Mesenchymal stem cell (in vitro differentiated cells and primary cell): ENCODE data around the gene SFPQ.
A peak's percentile ranks its signal among the peaks of the same experiment; 100 is the strongest.

Experiments
- DNase-seq: peaks from one replicate; pipeline ENCODE4 v3.0.0-alpha.2; 2013
- H2AFZ ChIP-seq: one replicate; pipeline ENCODE4 v1.6.1; 2013; ENCODE audit warnings: low read depth, mild to moderate bottlenecking, control low read depth, inconsistent platforms, low read length, moderate library complexity
- H2AK5ac ChIP-seq: 2 replicates; pipeline ENCODE4 v1.6.1; 2013; ENCODE audit warnings: low read length, moderate library complexity, mild to moderate bottlenecking, inconsistent platforms; ENCODE audit not compliant: severe bottlenecking
- H2BK120ac ChIP-seq: one replicate; pipeline ENCODE4 v1.6.1; 2013; ENCODE audit warnings: low read depth, mild to moderate bottlenecking, inconsistent platforms, low read length, moderate library complexity
- H2BK12ac ChIP-seq, 2 experiments: one replicate each; pipeline ENCODE4 v1.6.1; 2013; ENCODE audit warnings: inconsistent platforms in 2 of 2, low read length in 2 of 2, mild to moderate bottlenecking in 2 of 2, moderate library complexity in 2 of 2, control low read depth in 1 of 2
- H2BK15ac ChIP-seq: one replicate; pipeline ENCODE4 v1.6.1; 2013; ENCODE audit warnings: mild to moderate bottlenecking, low read depth, inconsistent platforms; ENCODE audit not compliant: poor library complexity, severe bottlenecking
- H2BK5ac ChIP-seq: 2 replicates; pipeline ENCODE4 v1.6.1; 2013; ENCODE audit warnings: low read depth, mild to moderate bottlenecking, low read length, control low read depth, inconsistent platforms; ENCODE audit not compliant: poor library complexity, severe bottlenecking
- H3K14ac ChIP-seq, 2 experiments: one replicate each; pipeline ENCODE4 v1.6.1; 2013; ENCODE audit warnings: inconsistent platforms in 2 of 2, low read length in 2 of 2, control low read depth in 1 of 2, mild to moderate bottlenecking in 1 of 2, moderate library complexity in 1 of 2
- H3K18ac ChIP-seq, 2 experiments: one replicate each; pipeline ENCODE4 v1.6.1; 2013; ENCODE audit warnings: inconsistent platforms in 2 of 2, low read length in 2 of 2, control low read depth in 1 of 2, low read depth in 1 of 2, mild to moderate bottlenecking in 1 of 2
- H3K23ac ChIP-seq, 2 experiments: one replicate each; pipeline ENCODE4 v1.6.1; 2013; ENCODE audit warnings: inconsistent platforms in 2 of 2, low read length in 2 of 2, mild to moderate bottlenecking in 2 of 2, moderate library complexity in 2 of 2, control low read depth in 1 of 2
- H3K27ac ChIP-seq: 2 replicates; pipeline ENCODE4 v1.5.1; 2013; ENCODE audit warnings: mild to moderate bottlenecking, moderate library complexity, low read length, control low read depth, inconsistent platforms; ENCODE audit not compliant: poor library complexity, severe bottlenecking
- H3K27me3 ChIP-seq, 2 experiments: 2 replicates each; pipeline versions ENCODE4 v1.6.1 to v1.7.0; 2013; ENCODE audit warnings: low read length in 2 of 2, mild to moderate bottlenecking in 2 of 2, moderate library complexity in 2 of 2, control low read depth in 1 of 2, inconsistent platforms in 1 of 2; ENCODE audit not compliant: control insufficient read depth in 1 of 2, insufficient read depth in 1 of 2
- H3K36me3 ChIP-seq, 2 experiments: 2 replicates each; pipeline versions ENCODE4 v1.6.1 to v1.7.0; 2013; ENCODE audit warnings: low read length in 2 of 2, control low read depth in 1 of 2, inconsistent platforms in 1 of 2, low read depth in 1 of 2, mild to moderate bottlenecking in 1 of 2; ENCODE audit not compliant: insufficient read depth in 2 of 2, control insufficient read depth in 1 of 2
- H3K4ac ChIP-seq, 2 experiments: one replicate each; pipeline ENCODE4 v1.6.1; 2013; ENCODE audit warnings: inconsistent platforms in 2 of 2, low read length in 2 of 2, mild to moderate bottlenecking in 2 of 2, moderate library complexity in 2 of 2, control low read depth in 1 of 2, low read depth in 1 of 2
- H3K4me1 ChIP-seq: 2 replicates; pipeline ENCODE4 v1.6.1; 2013; ENCODE audit warnings: low read depth, low read length, control low read depth; ENCODE audit not compliant: control insufficient read depth, insufficient read depth
- H3K4me2 ChIP-seq: 2 replicates; pipeline ENCODE4 v1.6.1; 2013; ENCODE audit warnings: low read length, mild to moderate bottlenecking, inconsistent platforms; ENCODE audit not compliant: poor library complexity, severe bottlenecking
- H3K4me3 ChIP-seq, 2 experiments: 2 replicates each; pipeline versions ENCODE4 v1.5.1 to v1.7.0; 2013; ENCODE audit warnings: low read length in 2 of 2, mild to moderate bottlenecking in 2 of 2, control low read depth in 1 of 2, low read depth in 1 of 2; ENCODE audit not compliant: insufficient read depth in 1 of 2
- H3K79me1 ChIP-seq: replicated peaks from 2 replicates; pipeline ENCODE4 v1.6.1; 2013; ENCODE audit warnings: mild to moderate bottlenecking, control low read depth, low read length, inconsistent platforms; ENCODE audit not compliant: poor library complexity, severe bottlenecking
- H3K9ac ChIP-seq: 2 replicates; pipeline ENCODE4 v1.7.0; 2013; ENCODE audit warnings: mild to moderate bottlenecking, low read length, moderate library complexity
- H3K9me3 ChIP-seq: 2 replicates; pipeline ENCODE4 v1.7.0; 2013; ENCODE audit warnings: mild to moderate bottlenecking, low read length; ENCODE audit not compliant: control insufficient read depth
- H4K8ac ChIP-seq: one replicate; pipeline ENCODE4 v1.6.1; 2013; ENCODE audit warnings: inconsistent platforms, mild to moderate bottlenecking, low read length, moderate library complexity
- H4K91ac ChIP-seq: one replicate; pipeline ENCODE4 v1.6.1; 2013; ENCODE audit warnings: mild to moderate bottlenecking, low read length, inconsistent platforms
- WGBS: methylation state at CpG from one replicate; pipeline ENCODE4 v1.1.7; 2013; ENCODE audit warnings: mixed read lengths; 5-methylcytosine and 5-hydroxymethylcytosine counted together

SFPQ gene

GRCh38 chr1:35186239-35186638, 6.7 kb downstream of the SFPQ start:
- Histone ChIP-seq H3K4me1 (peaks cover 14% of the 10 kb centered on the region), H3K23ac (no peak overlapping the region)
- 98% methylated on average over 3 of the region's 4 CpGs for WGBS

GRCh38 chr1:35185200-35185599, 7.7 kb downstream of the SFPQ start:
- H3K23ac ChIP-seq = no peak overlapping the region
- H3K4me2 ChIP-seq = no peak overlapping the region
- no peak overlapping the region for H2AK5ac ChIP-seq
- no peak overlapping the region for H3K4ac ChIP-seq
- no peak overlapping the region for H3K18ac ChIP-seq
- H3K79me1 ChIP-seq = no peaks in the 10 kb centered on the region
- no peak overlapping the region for H2BK12ac ChIP-seq
- peak overlapping the region; percentile 24 for H3K9ac ChIP-seq
- 92% methylated on average over 3 of the region's 5 CpGs for WGBS
- H2BK15ac ChIP-seq = no peak overlapping the region
- peaks cover 26 to 100% of the 10 kb centered on the region in 2 experiments for H3K36me3 ChIP-seq
- H4K8ac ChIP-seq = no peak overlapping the region
- no peaks in the 10 kb centered on the region for H3K27me3 ChIP-seq
- DNase-seq = no peak
- no peak overlapping the region for H3K4me3 ChIP-seq
- peaks cover 16% of the 10 kb centered on the region for H3K4me1 ChIP-seq
- H3K9me3 ChIP-seq = no peaks in the 10 kb centered on the region
- no peak overlapping the region for H2BK5ac ChIP-seq
- no peak overlapping the region for H3K27ac ChIP-seq
- no peak overlapping the region for H4K91ac ChIP-seq
- H2AFZ ChIP-seq = no peak overlapping the region
- H3K14ac ChIP-seq = no peak overlapping the region
- no peak overlapping the region for H2BK120ac ChIP-seq

More at GRCh38 chr1:35186239-35186638, 6.7 kb downstream of the SFPQ start:
- no peak overlapping the region for H3K4me2 ChIP-seq
- H2BK120ac ChIP-seq = no peak overlapping the region
- peaks cover 23 to 100% of the 10 kb centered on the region in 2 experiments for H3K36me3 ChIP-seq
- H3K4ac ChIP-seq = no peak overlapping the region
- DNase-seq = no peak
- H3K14ac ChIP-seq = no peak overlapping the region
- no peak overlapping the region for H3K18ac ChIP-seq
- H3K4me3 ChIP-seq = no peak overlapping the region
- no peaks in the 10 kb centered on the region for H3K9me3 ChIP-seq
- no peak overlapping the region for H2BK12ac ChIP-seq
- H3K27ac ChIP-seq = no peak overlapping the region
- no peak overlapping the region for H4K8ac ChIP-seq
- H3K27me3 ChIP-seq = no peaks in the 10 kb centered on the region
- H2BK5ac ChIP-seq = no peak overlapping the region
- H3K9ac ChIP-seq = peak overlapping the region; percentile 36
- H2BK15ac ChIP-seq = no peak overlapping the region
- H3K79me1 ChIP-seq = no peaks in the 10 kb centered on the region
- H2AFZ ChIP-seq = no peak overlapping the region
- H2AK5ac ChIP-seq = no peak overlapping the region
- no peak overlapping the region for H4K91ac ChIP-seq

GRCh38 chr1:35184495-35185199, 8.3 kb downstream of the SFPQ start:
- no peak overlapping the region for H4K8ac ChIP-seq

GRCh38 chr1:35181790-35182455, 11.0 kb downstream of the SFPQ start:
- no peak overlapping the region for H3K4me2 ChIP-seq
- H3K4me3 ChIP-seq = no peak overlapping the region
- WGBS = 92% methylated on average over 3 of the region's 4 CpGs
- no peak overlapping the region for H3K27ac ChIP-seq
- no peak overlapping the region for H2BK5ac ChIP-seq
- no peak overlapping the region for H3K23ac ChIP-seq
- H3K9ac ChIP-seq = no peak overlapping the region
- H2AK5ac ChIP-seq = no peak overlapping the region
- no peak overlapping the region for H2BK120ac ChIP-seq
- no peak for DNase-seq
- H3K4ac ChIP-seq = no peak overlapping the region
- no peak overlapping the region for H2BK12ac ChIP-seq
- no peak overlapping the region for H4K8ac ChIP-seq
- no peaks in the 10 kb centered on the region for H3K9me3 ChIP-seq
- no peak overlapping the region for H3K14ac ChIP-seq
- peaks cover 14 to 100% of the 10 kb centered on the region in 2 experiments for H3K36me3 ChIP-seq
- no peak overlapping the region for H2AFZ ChIP-seq
- H3K27me3 ChIP-seq = no peaks in the 10 kb centered on the region
- peaks cover 2% of the 10 kb centered on the region for H3K79me1 ChIP-seq
- no peak overlapping the region for H3K18ac ChIP-seq
- no peak overlapping the region for H2BK15ac ChIP-seq
- H4K91ac ChIP-seq = no peak overlapping the region
- H3K4me1 ChIP-seq = peaks cover 5% of the 10 kb centered on the region

More at GRCh38 chr1:35184495-35185199, 8.3 kb downstream of the SFPQ start:
- DNase-seq = no peak
- 95% methylated on average over 11 of the region's 12 CpGs for WGBS
- H4K91ac ChIP-seq = no peak overlapping the region
- H3K4me1 ChIP-seq = peaks cover 12% of the 10 kb centered on the region
- no peak overlapping the region for H2BK5ac ChIP-seq
- H2BK12ac ChIP-seq = no peak overlapping the region
- peaks cover 21 to 100% of the 10 kb centered on the region in 2 experiments for H3K36me3 ChIP-seq
- H2BK15ac ChIP-seq = no peak overlapping the region
- no peak overlapping the region for H3K23ac ChIP-seq
- H3K18ac ChIP-seq = no peak overlapping the region
- H3K27ac ChIP-seq = no peak overlapping the region
- H3K9ac ChIP-seq = peak overlapping the region; percentile 24
- H3K79me1 ChIP-seq = no peaks in the 10 kb centered on the region
- no peak overlapping the region for H2AFZ ChIP-seq
- no peaks in the 10 kb centered on the region for H3K27me3 ChIP-seq
- H3K4me3 ChIP-seq = no peak overlapping the region
- H3K14ac ChIP-seq = no peak overlapping the region
- no peak overlapping the region for H3K4me2 ChIP-seq
- no peak overlapping the region for H3K4ac ChIP-seq
- H2AK5ac ChIP-seq = no peak overlapping the region
- no peak overlapping the region for H2BK120ac ChIP-seq
- no peaks in the 10 kb centered on the region for H3K9me3 ChIP-seq
